Thyroid gland (tissue), 4 donors: ENCODE data around the gene JUN.

Experiments
- CTCF ChIP-seq, 6 experiments: fragments of 200-600 bp in 3 of 6; fragments of 450-650 bp in 3 of 6; sonication (generic) in 3 of 6; IDR thresholded peaks; one replicate each; pipeline ENCODE4 v1.5.1; 2016 to 2019; ENCODE audit warnings: antibody characterized with exemption in 6 of 6, mild to moderate bottlenecking in 2 of 6, inconsistent platforms in 1 of 6, moderate library complexity in 1 of 6
- POLR2A ChIP-seq, 2 donors: fragments of 450-650 bp; IDR thresholded peaks; one replicate each; pipeline ENCODE4 v1.6.1; 2017; ENCODE audit warnings: antibody characterized with exemption in 2 of 2, mild to moderate bottlenecking in 2 of 2, moderate library complexity in 1 of 2

- TF ChIP-seq CTCF (IDR thresholded peaks at IDR 0.05) (no peak), POLR2A (IDR thresholded peaks at IDR 0.05) (no peak)
Measured at GRCh38 chr1:58741678-58742553, 41.9 kb downstream of the JUN start.
